NCI-H82 (cell line): Measurements from ENCODE around the gene JMJD6.
A peak's percentile ranks its signal among the peaks of the same experiment; 100 is the strongest.
"Not testable (repeated sequence)": the region's sequence is repeated elsewhere in the genome, so short reads cannot be mapped to it uniquely, and the experiment has no call there.

Experiments
- DNase-seq: peaks from one replicate; lab custom pipeline; 2025; lab: John Stamatoyannopoulos, UW

JMJD6 gene

GRCh38 chr17:76736349-76737081 is 10.1 kb upstream of the JMJD6 start:
- DNase-seq = peak; percentile 56

GRCh38 chr17:76735586-76736348 is 9.4 kb upstream of the JMJD6 start:
- DNase-seq = no peak

GRCh38 chr17:76735006-76735405 is 8.6 kb upstream of the JMJD6 start:
- peak; percentile 22 for DNase-seq

GRCh38 chr17:76734080-76734840 is 7.9 kb upstream of the JMJD6 start:
- no peak for DNase-seq

- DNase-seq = no peak
Observed at GRCh38 chr17:76733618-76733957, 7.2 kb upstream of the JMJD6 start.

- peak; percentile 36 for DNase-seq
Observed at GRCh38 chr17:76732734-76733617, 6.6 kb upstream of the JMJD6 start.

- peak; percentile 35 for DNase-seq
Observed at GRCh38 chr17:76731800-76732733, 5.7 kb upstream of the JMJD6 start.

GRCh38 chr17:76727745-76728456 is 1.5 kb upstream of the JMJD6 start:
- DNase-seq = no peak

- DNase-seq = peak; percentile 75
Observed at GRCh38 chr17:76726776-76727718, 641 bp upstream of the JMJD6 start, which contains the start of gene METTL23. TSS of gene METTL23 (plus strand) at chr17:76726839. CDS start at chr17:76729711, 2,872 bp downstream.

GRCh38 chr17:76725580-76726230 is 701 bp downstream of the JMJD6 start:
- peak; percentile 79 for DNase-seq

- DNase-seq = no peak
Observed at GRCh38 chr17:76723812-76724211, 2.6 kb downstream of the JMJD6 start.

GRCh38 chr17:76722977-76723376 is 3.4 kb downstream of the JMJD6 start:
- not testable (repeated sequence) for DNase-seq

- DNase-seq = no peak
Observed at GRCh38 chr17:76722279-76722678, 4.1 kb downstream of the JMJD6 start.

- no peak for DNase-seq
Observed at GRCh38 chr17:76721463-76721862, 4.9 kb downstream of the JMJD6 start.

- no peak for DNase-seq
Observed at GRCh38 chr17:76720941-76721340, 5.5 kb downstream of the JMJD6 start.

- DNase-seq = no peak
Observed at GRCh38 chr17:76720211-76720610, 6.2 kb downstream of the JMJD6 start.

GRCh38 chr17:76718516-76718915 is 7.9 kb downstream of the JMJD6 start:
- no peak for DNase-seq

- no peak for DNase-seq
Observed at GRCh38 chr17:76716839-76717215, 9.6 kb downstream of the JMJD6 start.
